ENCODE results near the gene BATF. TPM values are rescaled to one million over a fixed set of nuclear protein-coding genes. Genes with fewer than 3 reads are reported as not detected.

Gene BATF
- total RNA-seq, 4 donors from 2014 or later: 1.7 to 37.3 (median 4.4) TPM

DNA sequence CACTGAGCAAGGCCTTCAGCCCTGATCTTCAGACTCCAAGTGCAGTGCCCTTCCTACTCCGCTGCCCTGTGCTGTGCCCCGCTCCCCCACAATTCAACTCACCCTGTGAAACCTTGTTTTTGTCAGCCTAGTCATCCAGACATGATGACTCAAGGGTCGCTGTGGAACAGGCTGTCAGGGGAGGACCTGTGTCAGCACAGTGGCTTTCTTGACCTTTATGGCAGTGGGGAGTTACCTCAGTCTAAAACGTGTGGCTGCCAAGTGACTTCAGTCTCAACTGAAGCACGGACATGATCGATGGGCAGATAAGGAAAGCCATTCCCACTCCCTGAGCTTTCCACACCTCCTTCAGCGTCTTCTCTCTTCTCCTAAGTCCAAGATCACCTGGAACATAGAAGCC, 39.8 kb downstream of the BATF start:
- DNase-seq (ENCODE audit: extremely low spot score): no peak
- H3K4me1 ChIP-seq: peaks cover 6 to 11% (median 8%) of the 10 kb centered on the region in 4 donors
- no peaks in the 10 kb centered on the region for H3K27me3 ChIP-seq
- WGBS: 59% methylated on average over 7 of the region's 7 CpGs
- TF ChIP-seq, protein P1, sequence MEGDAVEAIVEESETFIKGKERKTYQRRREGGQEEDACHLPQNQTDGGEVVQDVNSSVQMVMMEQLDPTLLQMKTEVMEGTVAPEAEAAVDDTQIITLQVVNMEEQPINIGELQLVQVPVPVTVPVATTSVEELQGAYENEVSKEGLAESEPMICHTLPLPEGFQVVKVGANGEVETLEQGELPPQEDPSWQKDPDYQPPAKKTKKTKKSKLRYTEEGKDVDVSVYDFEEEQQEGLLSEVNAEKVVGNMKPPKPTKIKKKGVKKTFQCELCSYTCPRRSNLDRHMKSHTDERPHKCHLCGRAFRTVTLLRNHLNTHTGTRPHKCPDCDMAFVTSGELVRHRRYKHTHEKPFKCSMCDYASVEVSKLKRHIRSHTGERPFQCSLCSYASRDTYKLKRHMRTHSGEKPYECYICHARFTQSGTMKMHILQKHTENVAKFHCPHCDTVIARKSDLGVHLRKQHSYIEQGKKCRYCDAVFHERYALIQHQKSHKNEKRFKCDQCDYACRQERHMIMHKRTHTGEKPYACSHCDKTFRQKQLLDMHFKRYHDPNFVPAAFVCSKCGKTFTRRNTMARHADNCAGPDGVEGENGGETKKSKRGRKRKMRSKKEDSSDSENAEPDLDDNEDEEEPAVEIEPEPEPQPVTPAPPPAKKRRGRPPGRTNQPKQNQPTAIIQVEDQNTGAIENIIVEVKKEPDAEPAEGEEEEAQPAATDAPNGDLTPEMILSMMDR (IDR thresholded peaks at IDR 0.05): no peak
- no peak for TF ChIP-seq POLR2AphosphoS5 (IDR thresholded peaks at IDR 0.05)
- TF ChIP-seq POLR2A (IDR thresholded peaks at IDR 0.05; ENCODE audit: low read depth): no peak
- TF ChIP-seq EP300 (IDR thresholded peaks at IDR 0.05): no peak
- no peak overlapping the region for H3K4me3 ChIP-seq
- no peaks in the 10 kb centered on the region for H3K36me3 ChIP-seq
- no peak overlapping the region for H3K27ac ChIP-seq (replicated peaks in 1 of 4)
- H3K9me3 ChIP-seq: no peaks in the 10 kb centered on the region
- intact Hi-C loops (cut with DNase I): no loop called here

DNA sequence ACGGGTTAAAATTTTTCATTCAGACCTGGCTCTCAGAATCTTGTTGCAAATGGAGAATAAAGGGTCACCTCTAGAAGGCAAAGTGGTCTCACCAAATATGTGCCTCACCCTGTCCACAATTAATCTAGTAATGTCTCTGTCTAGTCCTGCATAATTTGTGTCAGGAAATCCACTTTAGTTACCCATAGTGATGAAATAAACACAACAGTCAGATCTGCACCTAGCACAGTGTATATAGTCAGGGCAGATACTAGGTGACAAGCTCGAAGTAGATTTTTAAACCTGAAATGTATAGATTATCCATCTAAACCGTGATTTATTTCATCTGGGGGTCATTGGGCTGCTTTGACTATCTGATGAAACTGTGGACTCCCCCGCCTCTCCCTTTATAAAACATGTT, 40.2 kb downstream of the BATF start:
- no peak overlapping the region for H3K27ac ChIP-seq (replicated peaks in 1 of 4)
- WGBS: 77% methylated on average over 4 of the region's 4 CpGs
- H3K4me3 ChIP-seq: no peak overlapping the region
- H3K9me3 ChIP-seq: no peaks in the 10 kb centered on the region
- no peak for DNase-seq (ENCODE audit: extremely low spot score)
- peaks cover 6 to 11% (median 8%) of the 10 kb centered on the region in 4 donors for H3K4me1 ChIP-seq
- intact Hi-C loops (cut with DNase I): no loop called here
- no peaks in the 10 kb centered on the region for H3K36me3 ChIP-seq
- TF ChIP-seq POLR2AphosphoS5 (IDR thresholded peaks at IDR 0.05) (no peak), POLR2A (IDR thresholded peaks at IDR 0.05; ENCODE audit: low read depth) (no peak), EP300 (IDR thresholded peaks at IDR 0.05) (no peak)
- TF ChIP-seq, protein P1 (IDR thresholded peaks at IDR 0.05): no peak
- H3K27me3 ChIP-seq: no peaks in the 10 kb centered on the region

DNA sequence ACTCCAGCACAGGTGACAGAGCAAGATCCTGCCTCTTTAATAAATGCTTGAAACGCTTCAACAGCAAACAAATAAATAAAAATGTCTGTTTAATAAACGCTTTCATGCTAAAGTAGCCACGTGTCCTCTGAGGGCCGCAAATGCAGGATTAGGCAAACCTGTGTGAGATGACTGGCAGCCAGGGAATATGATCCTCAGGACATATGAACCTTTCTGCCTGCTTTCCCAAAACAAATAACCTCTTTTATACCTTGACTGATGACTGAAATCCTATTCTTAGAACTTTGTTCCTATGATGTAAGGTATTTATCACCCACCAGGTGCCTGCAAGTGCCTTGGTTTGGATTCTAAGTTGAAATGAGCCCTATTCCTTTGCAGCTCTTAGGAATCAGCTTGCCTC, 41.7 kb downstream of the BATF start:
- Histone ChIP-seq H3K27me3 (no peaks in the 10 kb centered on the region), H3K4me1 (peaks cover 6 to 11% (median 8%) of the 10 kb centered on the region in 4 donors), H3K36me3 (no peaks in the 10 kb centered on the region), H3K9me3 (no peaks in the 10 kb centered on the region), H3K27ac (replicated peaks in 1 of 4) (no peak overlapping the region), H3K4me3 (no peak overlapping the region)
- DNase-seq (ENCODE audit: extremely low spot score): no peak
- intact Hi-C loops (cut with DNase I): no loop called here
- WGBS: 73% methylated on average over 4 of the region's 4 CpGs
- TF ChIP-seq EP300 (IDR thresholded peaks at IDR 0.05) (no peak), POLR2AphosphoS5 (IDR thresholded peaks at IDR 0.05) (no peak), POLR2A (IDR thresholded peaks at IDR 0.05; ENCODE audit: low read depth) (no peak)
- TF ChIP-seq, protein P1 (IDR thresholded peaks at IDR 0.05): no peak

DNA sequence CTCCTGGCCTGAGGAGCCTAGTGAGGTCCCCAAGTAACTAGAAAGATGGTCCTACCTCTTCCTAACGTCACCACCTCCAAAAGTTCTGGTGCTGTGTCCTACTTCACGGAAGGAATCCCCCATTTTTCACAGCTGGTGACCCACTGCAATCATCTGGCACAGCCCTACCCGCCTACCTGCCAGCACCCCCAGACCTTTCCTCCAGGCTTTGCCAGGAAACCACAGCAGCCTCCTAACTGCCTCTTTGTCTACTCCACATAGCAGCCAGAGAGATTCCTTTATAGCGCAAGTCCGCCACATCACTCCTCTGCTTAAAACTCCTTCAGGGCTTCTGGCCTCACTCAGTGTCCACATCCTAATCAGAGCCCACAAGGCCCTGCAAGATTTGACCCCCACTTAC, 42.8 kb downstream of the BATF start:
- no peak for DNase-seq (ENCODE audit: extremely low spot score)
- TF ChIP-seq POLR2AphosphoS5 (IDR thresholded peaks at IDR 0.05): no peak
- no peak for TF ChIP-seq EP300 (IDR thresholded peaks at IDR 0.05)
- TF ChIP-seq, protein P1 (IDR thresholded peaks at IDR 0.05): no peak
- no peak for TF ChIP-seq POLR2A (IDR thresholded peaks at IDR 0.05; ENCODE audit: low read depth)
- H3K27ac ChIP-seq (replicated peaks in 1 of 4): no peak overlapping the region
- H3K4me1 ChIP-seq: peaks cover 6 to 11% (median 8%) of the 10 kb centered on the region in 4 donors
- intact Hi-C loops (cut with DNase I): no loop called here
- H3K9me3 ChIP-seq: no peaks in the 10 kb centered on the region
- no peak overlapping the region for H3K4me3 ChIP-seq
- no peaks in the 10 kb centered on the region for H3K36me3 ChIP-seq
- no peaks in the 10 kb centered on the region for H3K27me3 ChIP-seq
- WGBS: 74% methylated on average over 5 of the region's 5 CpGs

DNA sequence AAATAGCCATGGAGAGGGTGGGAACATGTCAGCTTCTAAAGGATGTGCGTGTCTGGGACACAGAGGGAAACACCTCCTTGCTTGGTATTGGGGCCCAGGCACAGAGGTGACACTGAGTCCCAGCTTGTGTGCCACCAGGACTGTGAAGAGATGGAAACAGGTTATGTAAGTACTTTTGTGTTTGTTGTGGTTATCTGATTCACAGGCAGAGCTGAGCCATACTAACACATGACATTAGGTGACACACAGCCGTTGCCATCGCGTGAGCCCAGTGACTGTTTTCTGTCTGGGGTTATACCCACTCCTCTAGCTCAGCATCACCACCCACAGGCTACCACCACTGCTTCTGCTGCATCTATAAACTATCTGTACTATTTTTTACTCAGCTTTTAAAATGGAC, 44.1 kb downstream of the BATF start:
- H3K27me3 ChIP-seq: no peaks in the 10 kb centered on the region
- 83% methylated on average over 4 of the region's 4 CpGs for WGBS
- no peaks in the 10 kb centered on the region for H3K36me3 ChIP-seq
- no peak overlapping the region for H3K27ac ChIP-seq (replicated peaks in 1 of 4)
- TF ChIP-seq, protein P1 (IDR thresholded peaks at IDR 0.05): no peak
- TF ChIP-seq EP300 (IDR thresholded peaks at IDR 0.05) (no peak), POLR2AphosphoS5 (IDR thresholded peaks at IDR 0.05) (no peak), POLR2A (IDR thresholded peaks at IDR 0.05; ENCODE audit: low read depth) (no peak)
- H3K4me1 ChIP-seq: no peaks in the 10 kb centered on the region
- intact Hi-C loops (cut with DNase I): no loop called here
- no peak for DNase-seq (ENCODE audit: extremely low spot score)
- H3K4me3 ChIP-seq: no peak overlapping the region
- H3K9me3 ChIP-seq: no peaks in the 10 kb centered on the region

Data from esophagus muscularis mucosa (tissue), 4 donors.